CMK (cell line): ENCODE results near the gene CPEB4.

ENCODE experiments used
- DNase-seq: peaks from one replicate; pipeline ENCODE4 v3.0.0-alpha.2; 2010; ENCODE audit warnings: low read depth

Gene CPEB4

DNA sequence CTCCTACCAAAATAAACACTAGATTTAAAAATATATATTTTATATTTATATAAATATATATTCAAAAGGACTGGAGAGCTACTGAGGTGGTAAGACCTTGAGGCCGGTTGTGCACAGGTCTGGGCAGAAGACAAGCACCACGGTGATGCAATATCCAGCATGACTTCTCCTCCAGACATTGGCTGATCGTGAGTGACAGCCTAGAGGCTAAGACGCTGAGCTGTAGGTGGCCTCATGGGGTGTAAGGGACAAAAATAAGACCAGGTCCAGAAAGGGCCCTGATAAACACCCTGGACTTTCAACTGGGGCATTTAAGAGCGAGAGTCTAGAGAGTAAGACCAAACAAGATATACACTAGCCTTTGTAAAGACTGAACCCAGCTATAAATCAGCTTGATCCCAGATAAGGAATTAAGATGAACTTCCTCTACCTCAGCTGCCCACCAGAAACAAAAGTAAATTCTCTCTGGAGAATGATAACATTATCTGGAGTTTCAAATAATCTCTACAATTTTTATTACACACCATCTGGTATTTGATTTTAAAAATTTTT lies 86.6 kb downstream of the CPEB4 start:
- DNase-seq, result no peak

DNA sequence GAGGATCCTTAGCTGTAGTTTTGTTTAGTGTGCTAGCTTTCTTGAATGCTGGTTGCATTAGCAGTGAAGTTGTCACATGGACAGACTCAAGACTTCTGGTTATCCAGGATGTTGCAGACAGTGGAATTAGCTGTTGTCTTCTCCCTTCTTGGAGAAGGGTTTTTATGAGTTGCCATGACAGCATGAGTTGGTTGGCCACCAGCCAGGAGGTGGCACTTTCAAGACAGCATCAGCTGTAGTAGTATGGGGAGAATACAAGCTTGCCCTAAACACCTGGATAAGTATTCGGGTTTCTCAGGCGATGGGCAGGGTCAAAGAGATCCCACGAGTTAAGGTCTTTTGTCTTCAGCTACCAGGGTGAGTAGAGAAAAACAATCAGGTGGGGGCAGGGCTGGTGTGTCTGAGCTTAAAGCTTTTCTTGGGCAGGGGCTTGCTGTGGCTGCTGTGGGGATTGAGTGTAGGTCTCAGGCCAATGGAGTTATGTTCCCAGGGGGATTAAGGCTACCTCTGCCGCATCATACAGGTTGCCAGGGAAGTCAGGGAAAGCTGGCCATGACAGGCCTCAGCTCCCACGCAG lies 93.1 kb downstream of the CPEB4 start:
- no peak for DNase-seq

DNA sequence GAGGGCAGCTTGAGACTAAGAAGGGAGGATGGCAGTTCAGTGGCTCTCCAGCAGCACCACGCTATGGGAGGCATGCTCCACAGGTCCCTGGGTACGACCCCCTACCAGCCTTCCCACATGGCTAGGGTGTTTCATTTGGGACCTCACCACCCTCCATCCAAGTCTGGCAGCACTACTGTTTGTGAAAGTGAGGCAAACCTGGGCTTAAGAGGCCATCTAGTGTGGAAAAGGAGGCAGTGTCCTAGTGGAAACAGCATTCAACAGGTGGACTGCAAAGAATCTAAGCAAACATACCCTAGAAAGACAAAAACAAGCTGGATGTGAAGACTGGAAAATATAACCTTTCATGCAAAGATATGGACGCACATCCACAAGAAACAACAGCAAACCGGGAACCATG lies 96.1 kb downstream of the CPEB4 start:
- DNase-seq, result no peak

DNA sequence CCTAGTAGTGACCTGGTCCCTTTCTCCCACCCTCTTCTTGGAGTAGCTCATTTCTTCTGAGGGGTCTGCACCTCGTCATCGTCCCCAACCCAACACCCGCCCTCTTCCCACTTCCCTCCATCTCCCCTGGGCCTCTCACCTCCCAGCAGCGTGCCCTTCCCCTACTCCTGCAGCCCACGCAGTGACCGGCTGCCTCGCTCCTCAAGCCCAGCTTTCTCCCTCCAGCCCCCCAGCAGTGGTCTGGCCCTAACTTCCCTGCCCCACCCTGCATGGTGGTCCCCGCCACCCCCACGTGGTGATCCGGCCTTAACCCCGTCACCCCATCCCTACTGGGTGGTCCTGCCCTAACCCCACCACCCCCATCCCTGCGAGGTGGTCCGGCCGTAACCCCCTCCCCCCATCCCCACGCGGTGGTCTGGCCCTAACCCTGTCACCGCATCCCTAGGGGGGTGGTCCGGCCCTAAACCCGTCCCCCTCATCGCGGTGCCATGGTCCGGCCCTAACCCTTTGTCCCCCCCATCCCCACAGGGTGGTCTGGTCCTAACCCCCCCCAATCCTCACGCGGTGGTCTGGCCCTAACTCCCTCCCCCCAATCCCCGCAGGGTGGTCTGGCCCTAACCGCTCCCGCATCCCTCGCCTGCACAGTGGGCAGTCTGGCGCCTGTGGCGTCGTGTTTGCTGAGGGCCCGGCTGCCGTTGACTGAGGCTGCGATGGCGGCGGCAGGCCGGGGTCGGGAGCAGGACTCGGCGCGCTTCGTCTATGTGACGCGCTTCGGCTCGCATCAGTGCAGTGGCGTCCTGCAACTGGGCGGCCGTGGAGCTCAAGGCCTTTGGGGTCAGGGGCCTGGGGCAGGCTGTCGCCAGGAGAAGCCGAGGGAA lies 100.6 kb downstream of the CPEB4 start, which contains the start of gene C5orf47:
C5orf47 (plus strand) TSS at position 617 of the 878 bp plus-strand sequence; CDS start at position 711, 94 bp downstream.
- DNase-seq, result no peak

DNA sequence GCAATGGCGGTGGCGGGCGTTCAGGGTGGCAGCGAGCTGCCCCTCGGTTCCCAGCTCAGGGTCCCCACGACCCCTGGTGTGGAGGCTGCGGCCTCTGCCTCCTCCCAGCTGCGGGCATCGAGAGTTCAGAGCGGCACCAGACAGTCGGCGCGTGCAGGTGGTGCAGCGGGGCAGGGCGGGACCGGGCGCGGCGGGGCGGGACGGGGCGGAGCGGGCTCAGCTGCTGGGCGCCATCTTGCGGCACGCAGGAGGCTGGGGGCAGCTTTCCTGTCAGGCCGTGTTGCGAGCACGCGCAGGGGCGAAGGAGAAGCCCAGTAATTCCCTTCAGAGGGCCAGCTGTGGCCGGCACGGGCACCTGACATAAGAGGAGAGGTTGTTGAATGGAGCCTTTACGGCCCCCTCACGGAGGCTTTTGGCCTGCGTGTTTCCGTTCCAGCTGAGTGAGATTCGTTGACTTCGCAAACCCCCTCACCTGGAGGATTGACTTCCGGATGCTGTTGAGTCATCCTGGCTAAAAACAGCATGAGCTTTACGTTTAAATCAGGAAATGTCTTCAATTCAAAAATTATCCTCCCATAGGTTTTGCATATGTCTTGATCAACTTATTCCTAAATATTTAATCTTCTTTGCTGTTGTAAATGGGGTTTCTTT lies 101.4 kb downstream of the CPEB4 start:
- no peak for DNase-seq

DNA sequence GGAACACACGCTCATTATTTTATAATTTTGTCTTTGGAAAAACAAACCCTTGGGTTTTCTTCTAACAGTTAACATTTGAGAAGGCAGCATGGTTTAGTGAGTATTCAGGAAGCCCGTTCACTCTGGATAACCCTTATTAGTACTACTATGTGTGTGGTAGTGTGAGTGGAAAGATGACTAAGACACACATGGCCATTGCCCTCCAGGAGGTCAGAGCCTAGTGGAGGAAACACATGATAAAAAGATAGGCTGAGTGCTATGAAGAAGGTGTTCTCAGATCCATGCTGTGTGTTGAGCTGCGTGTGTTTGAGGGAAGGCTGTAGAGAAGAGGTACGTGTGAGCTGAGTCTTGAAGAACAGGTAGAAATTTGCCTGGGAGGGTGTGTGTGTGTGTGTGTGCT lies 109.2 kb downstream of the CPEB4 start:
- no peak for DNase-seq

DNA sequence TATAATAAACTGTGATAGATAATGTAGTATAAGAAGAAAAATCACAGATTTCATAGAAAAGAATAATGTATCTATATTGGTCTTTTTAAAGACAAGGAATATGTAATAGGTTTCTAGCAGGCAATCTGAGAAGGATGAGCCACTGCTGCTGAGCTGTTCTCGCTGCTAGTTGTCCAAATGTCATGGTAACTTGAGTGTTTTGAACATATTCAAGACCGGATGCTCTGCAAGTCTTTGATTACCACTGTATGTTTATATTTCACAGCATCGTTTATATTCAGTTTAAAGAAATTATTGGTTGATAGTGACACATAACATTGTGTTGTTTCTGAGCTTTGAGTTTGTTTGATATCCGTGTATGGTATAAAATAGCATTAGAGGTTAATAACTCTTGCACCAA lies 110.4 kb downstream of the CPEB4 start:
- DNase-seq, result no peak

DNA sequence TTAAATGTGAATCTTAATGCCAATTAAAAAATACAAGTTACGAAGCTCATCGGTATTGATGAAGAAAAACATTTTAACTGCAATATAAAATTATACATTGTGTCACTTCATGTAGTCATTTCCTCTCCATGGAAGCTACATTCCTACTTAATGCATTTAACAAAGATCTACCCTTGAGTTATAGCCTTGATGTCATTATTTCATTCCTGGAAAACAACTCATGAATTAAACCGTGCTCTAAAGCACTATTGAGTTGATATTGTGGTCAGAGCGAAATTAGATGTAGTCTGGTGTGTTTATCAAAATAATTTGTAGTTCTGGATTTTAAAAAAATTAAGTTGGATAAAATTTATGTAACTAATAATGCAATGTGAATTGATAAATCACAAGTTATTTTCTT lies 111.9 kb downstream of the CPEB4 start:
- DNase-seq, result no peak

DNA sequence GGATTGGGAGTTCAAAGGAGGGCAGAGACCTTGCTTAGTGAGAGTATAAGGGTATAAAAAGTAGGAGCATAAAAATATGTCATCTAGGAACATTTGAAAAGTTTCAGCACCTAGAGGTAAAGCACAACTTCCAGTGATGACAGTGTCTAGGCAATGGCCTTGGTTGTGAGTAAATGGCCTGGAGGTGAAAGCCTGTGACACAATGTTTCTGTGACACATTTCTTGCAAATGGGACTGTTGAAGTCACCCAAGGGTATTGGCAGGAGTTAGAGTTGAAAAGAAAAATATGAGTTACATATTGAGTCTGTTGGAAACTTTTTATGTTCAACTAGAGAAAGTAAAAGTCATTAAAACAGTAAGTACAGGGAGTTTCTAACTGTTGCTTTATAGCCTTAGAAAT lies 115.6 kb downstream of the CPEB4 start:
- no peak for DNase-seq

DNA sequence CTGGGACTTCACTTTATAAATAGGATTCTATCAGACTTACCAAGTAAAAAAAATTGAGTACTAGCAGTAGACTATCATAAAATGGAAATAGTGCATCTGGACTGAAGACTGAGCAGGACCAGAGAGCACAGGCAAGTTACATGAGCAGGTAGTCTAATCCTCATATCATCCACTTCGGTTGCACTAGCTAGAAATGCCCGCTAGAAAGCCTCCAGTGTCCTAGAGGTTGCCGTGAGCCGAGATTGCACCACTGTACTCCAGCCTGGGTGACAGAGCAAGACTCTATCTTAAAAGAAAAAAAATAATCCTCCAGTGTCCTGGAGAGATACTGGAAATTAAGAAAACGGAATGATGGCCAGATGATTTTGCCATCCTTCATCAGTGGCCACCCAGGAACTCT lies 120.8 kb downstream of the CPEB4 start:
- DNase-seq, result no peak

DNA sequence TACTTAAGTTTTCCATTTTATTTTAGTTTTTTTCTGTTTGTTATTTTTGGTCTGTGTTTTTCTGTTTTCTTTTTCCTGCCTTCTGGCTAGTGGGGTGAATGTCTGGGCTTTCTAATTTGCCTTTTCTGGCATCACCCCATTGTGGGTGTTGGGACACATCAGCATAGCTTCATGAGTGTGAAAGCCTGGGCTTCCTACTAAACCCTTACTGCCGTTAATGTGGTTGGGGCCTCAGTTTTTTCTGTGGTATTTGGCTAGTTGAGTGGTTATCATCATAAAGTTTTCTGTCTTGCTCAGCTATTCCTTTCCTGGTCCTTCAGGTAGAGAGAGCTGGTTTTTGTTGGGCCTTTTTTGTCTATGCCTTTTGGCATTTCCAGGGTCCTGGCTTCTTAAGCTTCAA lies 122.2 kb downstream of the CPEB4 start:
- DNase-seq, result no peak

DNA sequence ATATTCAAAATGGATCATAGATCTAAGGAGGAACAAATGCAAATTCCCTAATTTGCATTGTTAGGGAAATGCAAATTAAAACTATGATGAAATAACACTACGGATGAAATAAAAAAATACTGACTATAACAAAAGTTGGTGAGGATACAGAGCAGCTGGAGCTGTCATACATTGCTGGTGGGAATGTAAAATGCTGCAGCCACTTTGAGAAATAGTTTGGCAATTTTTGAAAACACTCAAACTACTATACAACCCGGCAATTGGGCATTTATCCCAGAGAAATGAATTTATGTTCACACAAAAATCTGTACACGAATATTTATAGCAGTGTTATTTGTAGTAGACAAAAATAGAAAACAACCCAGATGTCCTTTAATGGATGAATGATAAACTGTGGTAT lies 123.3 kb downstream of the CPEB4 start:
- DNase-seq, result no peak
